Subcutaneous abdominal adipose tissue (tissue), 5 donors: ENCODE measurements around the gene CCNY.
"Not testable (repeated sequence)": the region's sequence is repeated elsewhere in the genome, so short reads cannot be mapped to it uniquely, and the experiment has no call there.

Experiments
- H3K27ac ChIP-seq: one replicate; pipeline ENCODE4 v1.7.0; 2013; ENCODE audit warnings: low read depth, mild to moderate bottlenecking, inconsistent platforms, low read length, moderate library complexity
- H3K27me3 ChIP-seq, 5 donors: one replicate each; pipeline ENCODE4 v1.7.0; 2013; ENCODE audit warnings: low read length in 5 of 5, inconsistent platforms in 1 of 5; ENCODE audit not compliant: control insufficient read depth in 5 of 5, insufficient read depth in 4 of 5
- H3K36me3 ChIP-seq, 5 donors: one replicate each; pipeline ENCODE4 v1.7.0; 2013; ENCODE audit warnings: low read length in 5 of 5; ENCODE audit not compliant: control insufficient read depth in 5 of 5, insufficient read depth in 5 of 5
- H3K4me1 ChIP-seq, 5 donors: one replicate each; pipeline ENCODE4 v1.7.0; 2013; ENCODE audit warnings: low read length in 5 of 5, mild to moderate bottlenecking in 3 of 5, moderate library complexity in 1 of 5; ENCODE audit not compliant: control insufficient read depth in 5 of 5, insufficient read depth in 5 of 5
- H3K4me3 ChIP-seq, 5 donors: one replicate each; pipeline ENCODE4 v1.7.0; 2013; ENCODE audit warnings: low read length in 5 of 5, low read depth in 1 of 5
- H3K9ac ChIP-seq, 5 donors: one replicate each; pipeline ENCODE4 v1.7.0; 2013; ENCODE audit warnings: low read length in 5 of 5, mild to moderate bottlenecking in 4 of 5, moderate library complexity in 3 of 5
- H3K9me3 ChIP-seq, 5 donors: one replicate each; pipeline ENCODE4 v1.7.0; 2013; ENCODE audit warnings: low read length in 5 of 5; ENCODE audit not compliant: control insufficient read depth in 5 of 5
- donor health status: healthy.
- donor health status: healthy.
- donor health status: healthy.
- donor health status: healthy.
- donor health status: healthy.

Gene CCNY

GRCh38 chr10:35315235-35315634 lies 21.1 kb upstream of the CCNY start:
- H3K4me1 ChIP-seq, H3K4me3 ChIP-seq, H3K27me3 ChIP-seq, H3K9ac ChIP-seq, H3K27ac ChIP-seq, H3K9me3 ChIP-seq: not testable (repeated sequence)
- H3K36me3 ChIP-seq = peaks cover 6 to 19% (median 9%) of the 10 kb centered on the region in 5 donors

GRCh38 chr10:35316218-35316967 lies 19.9 kb upstream of the CCNY start:
- no peak overlapping the region for H3K9ac ChIP-seq
- H3K4me3 ChIP-seq = no peak overlapping the region
- H3K4me1 ChIP-seq = peaks cover 0 to 1% (median 0%) of the 10 kb centered on the region in 5 donors
- peaks cover 6 to 22% (median 12%) of the 10 kb centered on the region in 5 donors for H3K36me3 ChIP-seq
- peaks cover 0 to 5% (median 0%) of the 10 kb centered on the region in 5 donors for H3K9me3 ChIP-seq
- no peak overlapping the region for H3K27ac ChIP-seq
- H3K27me3 ChIP-seq = no peaks in the 10 kb centered on the region

GRCh38 chr10:35318551-35318950 lies 17.8 kb upstream of the CCNY start:
- Histone ChIP-seq H3K9me3 (peaks cover 0 to 8% (median 5%) of the 10 kb centered on the region in 5 donors), H3K27me3 (no peaks in the 10 kb centered on the region), H3K36me3 (peaks cover 6 to 25% (median 18%) of the 10 kb centered on the region in 5 donors), H3K4me3 (no peak overlapping the region), H3K9ac (no peak overlapping the region), H3K27ac (no peak overlapping the region), H3K4me1 (no peaks in the 10 kb centered on the region)

- H3K9ac ChIP-seq = no peak overlapping the region
- H3K4me3 ChIP-seq = no peak overlapping the region
- H3K27me3 ChIP-seq = no peaks in the 10 kb centered on the region
- no peak overlapping the region for H3K27ac ChIP-seq
- no peaks in the 10 kb centered on the region for H3K4me1 ChIP-seq
- H3K9me3 ChIP-seq = peaks cover 0 to 6% (median 4%) of the 10 kb centered on the region in 5 donors
- peaks cover 6 to 25% (median 15%) of the 10 kb centered on the region in 5 donors for H3K36me3 ChIP-seq
Observed at GRCh38 chr10:35320341-35320740, 16.0 kb upstream of the CCNY start.

- no peaks in the 10 kb centered on the region for H3K27me3 ChIP-seq
- H3K27ac ChIP-seq = no peak overlapping the region
- H3K9ac ChIP-seq = no peak overlapping the region
- H3K4me3 ChIP-seq = no peak overlapping the region
- peaks cover 0 to 6% (median 4%) of the 10 kb centered on the region in 5 donors for H3K9me3 ChIP-seq
- no peaks in the 10 kb centered on the region for H3K4me1 ChIP-seq
- peaks cover 0 to 19% (median 8%) of the 10 kb centered on the region in 5 donors for H3K36me3 ChIP-seq
Observed at GRCh38 chr10:35322636-35323035, 13.7 kb upstream of the CCNY start.

GRCh38 chr10:35324196-35324595 lies 12.1 kb upstream of the CCNY start:
- no peak overlapping the region for H3K9ac ChIP-seq
- H3K27me3 ChIP-seq = no peaks in the 10 kb centered on the region
- H3K4me3 ChIP-seq = no peak overlapping the region
- peaks cover 0 to 16% (median 8%) of the 10 kb centered on the region in 5 donors for H3K36me3 ChIP-seq
- no peaks in the 10 kb centered on the region for H3K4me1 ChIP-seq
- H3K27ac ChIP-seq = no peak overlapping the region
- peaks cover 0 to 6% (median 4%) of the 10 kb centered on the region in 5 donors for H3K9me3 ChIP-seq

- Histone ChIP-seq H3K4me1 (no peaks in the 10 kb centered on the region), H3K27ac (no peak overlapping the region), H3K27me3 (no peaks in the 10 kb centered on the region)
Observed at GRCh38 chr10:35326466-35327235, 9.7 kb upstream of the CCNY start.

GRCh38 chr10:35327790-35328403 lies 8.4 kb upstream of the CCNY start:
- no peak overlapping the region for H3K27ac ChIP-seq
- H3K4me3 ChIP-seq = no peak overlapping the region
- no peak overlapping the region for H3K9ac ChIP-seq
- H3K27me3 ChIP-seq = no peaks in the 10 kb centered on the region
- peaks cover 0 to 4% (median 2%) of the 10 kb centered on the region in 5 donors for H3K4me1 ChIP-seq
- H3K9me3 ChIP-seq = peaks cover 0 to 2% (median 0%) of the 10 kb centered on the region in 5 donors
- H3K36me3 ChIP-seq = peaks cover 0 to 3% (median 2%) of the 10 kb centered on the region in 5 donors

More at GRCh38 chr10:35326466-35327235, 9.7 kb upstream of the CCNY start:
- peaks cover 0 to 6% (median 3%) of the 10 kb centered on the region in 5 donors for H3K36me3 ChIP-seq
- H3K9me3 ChIP-seq = peaks cover 0 to 6% (median 4%) of the 10 kb centered on the region in 5 donors
- H3K4me3 ChIP-seq = no peak overlapping the region
- H3K9ac ChIP-seq = no peak overlapping the region

GRCh38 chr10:35328404-35329037 lies 7.8 kb upstream of the CCNY start:
- peaks cover 0 to 7% (median 4%) of the 10 kb centered on the region in 5 donors for H3K4me1 ChIP-seq
- H3K9ac ChIP-seq = no peak overlapping the region
- peaks cover 0 to 3% (median under 1%) of the 10 kb centered on the region in 5 donors for H3K36me3 ChIP-seq
- no peak overlapping the region for H3K27ac ChIP-seq
- H3K4me3 ChIP-seq = no peak overlapping the region
- H3K27me3 ChIP-seq = no peaks in the 10 kb centered on the region
- no peaks in the 10 kb centered on the region for H3K9me3 ChIP-seq
